ENCODE measurements around the gene CHD9.

GRCh38 chr16:53085369-53085843, 30.6 kb downstream of the CHD9 start:
- TF ChIP-seq CTCF (IDR thresholded peaks at IDR 0.05), result no peak
- TF ChIP-seq POLR2A (IDR thresholded peaks at IDR 0.05), result no peak
